GM20431 (cell line): ENCODE data around the gene SMG6.
"Not testable (repeated sequence)": the region's sequence is repeated elsewhere in the genome, so short reads cannot be mapped to it uniquely, and the experiment has no call there.

ENCODE experiments used
- in situ Hi-C: fragments of 300-500 bp; cut with MseI, MboI; formaldehyde crosslinking; loops from one replicate; pipeline ENCODE4 v1.15.0; 2020; ENCODE audit warnings: low sequenced_read_pairs; ENCODE audit not compliant: unreplicated experiment

SMG6 gene

DNA sequence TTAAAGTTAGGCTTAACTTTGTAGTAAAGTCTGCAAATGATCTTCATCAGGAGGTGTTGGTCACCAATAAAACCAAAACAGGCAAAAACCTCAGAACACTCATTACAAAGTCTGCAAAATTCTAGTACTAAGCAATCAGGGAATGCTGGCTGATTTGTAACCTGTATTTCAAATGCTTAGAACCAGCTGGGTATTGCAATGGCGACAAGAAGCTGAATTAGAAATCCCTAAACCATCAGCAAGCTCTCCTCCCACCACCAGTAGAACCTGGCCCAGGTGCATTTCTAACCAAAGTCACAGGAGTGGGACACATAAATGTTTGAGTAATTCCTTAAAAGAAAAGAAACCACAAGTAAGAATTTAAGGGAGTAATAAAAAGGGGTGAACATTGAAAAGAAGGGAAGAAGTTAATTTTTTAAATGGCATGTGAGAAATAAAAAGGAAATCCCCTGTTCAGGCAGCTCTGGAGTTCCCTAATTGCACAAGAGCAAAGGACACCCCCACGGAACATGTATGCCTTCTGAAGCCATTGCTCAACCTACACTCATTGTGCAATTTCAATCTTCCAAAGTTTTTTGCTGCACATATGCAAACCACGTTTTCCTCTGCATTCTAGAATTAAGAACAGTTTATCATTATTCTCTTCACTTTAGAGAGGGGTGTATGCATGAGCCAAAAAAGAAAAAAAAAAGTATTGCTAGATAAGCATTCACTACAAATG is 145.8 kb downstream of the SMG6 start:
- in situ Hi-C loops, result no loop called here

- in situ Hi-C loops, result no loop called here
Observed at GRCh38 chr17:2157081-2157480, 146.5 kb downstream of the SMG6 start.

- in situ Hi-C loops, result no loop called here
Observed at GRCh38 chr17:2156666-2157065, 146.9 kb downstream of the SMG6 start.

- in situ Hi-C loops, result no loop called here
Observed at GRCh38 chr17:2155573-2155972, 148.0 kb downstream of the SMG6 start.

GRCh38 chr17:2151358-2152033 is 152.1 kb downstream of the SMG6 start:
- in situ Hi-C loops, result no loop called here

DNA sequence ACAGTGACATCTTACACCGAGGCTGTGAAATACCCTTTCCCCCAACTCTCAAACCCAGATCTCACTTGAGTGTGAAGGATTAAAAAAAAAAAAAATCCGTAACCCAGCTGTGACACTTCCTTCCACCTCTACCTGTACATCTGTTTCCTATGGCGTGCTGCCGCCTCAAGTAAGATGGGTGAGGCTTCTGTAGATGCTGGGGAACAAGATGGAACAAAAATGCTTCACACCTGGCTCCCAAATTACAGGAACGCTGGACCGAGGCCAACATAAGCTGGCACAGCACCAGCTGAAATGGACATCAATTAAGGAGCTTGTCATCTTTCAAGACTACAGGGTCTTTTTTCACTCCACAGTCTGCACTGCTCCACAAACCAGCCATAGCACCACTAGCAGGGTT is 152.8 kb downstream of the SMG6 start:
- in situ Hi-C loops, result no loop called here

- in situ Hi-C loops, result no loop called here
Observed at GRCh38 chr17:2149934-2150333, 153.7 kb downstream of the SMG6 start.

GRCh38 chr17:2146132-2146871 is 157.3 kb downstream of the SMG6 start:
- in situ Hi-C loops, result no loop called here

GRCh38 chr17:2144701-2145100 is 158.9 kb downstream of the SMG6 start:
- in situ Hi-C loops, result no loop called here

GRCh38 chr17:2143332-2143731 is 160.3 kb downstream of the SMG6 start:
- in situ Hi-C loops, result no loop called here

- in situ Hi-C loops, result not testable (repeated sequence)
Observed at GRCh38 chr17:2142682-2143081, 160.9 kb downstream of the SMG6 start.

GRCh38 chr17:2140683-2141082 is 162.9 kb downstream of the SMG6 start:
- in situ Hi-C loops, result no loop called here

DNA sequence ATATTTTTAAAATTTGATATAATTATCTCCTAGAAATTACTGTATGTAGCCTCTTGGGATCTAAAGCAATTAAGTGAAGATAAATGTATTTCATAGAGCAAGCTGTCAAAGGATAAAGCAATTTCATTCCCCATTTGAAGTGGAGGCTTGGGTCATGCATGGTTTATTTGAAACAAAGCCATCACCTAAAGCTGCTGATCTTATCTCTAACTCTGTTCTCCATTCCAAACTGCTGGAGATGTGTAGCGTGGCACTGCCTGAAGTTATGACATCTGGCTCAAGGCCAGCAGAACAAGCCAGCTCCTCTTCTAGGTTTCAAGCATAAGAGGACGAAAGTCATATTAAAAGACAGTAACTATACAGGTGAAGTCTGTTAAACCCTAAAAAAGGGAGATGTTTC is 164.8 kb downstream of the SMG6 start:
- in situ Hi-C loops, result no loop called here

DNA sequence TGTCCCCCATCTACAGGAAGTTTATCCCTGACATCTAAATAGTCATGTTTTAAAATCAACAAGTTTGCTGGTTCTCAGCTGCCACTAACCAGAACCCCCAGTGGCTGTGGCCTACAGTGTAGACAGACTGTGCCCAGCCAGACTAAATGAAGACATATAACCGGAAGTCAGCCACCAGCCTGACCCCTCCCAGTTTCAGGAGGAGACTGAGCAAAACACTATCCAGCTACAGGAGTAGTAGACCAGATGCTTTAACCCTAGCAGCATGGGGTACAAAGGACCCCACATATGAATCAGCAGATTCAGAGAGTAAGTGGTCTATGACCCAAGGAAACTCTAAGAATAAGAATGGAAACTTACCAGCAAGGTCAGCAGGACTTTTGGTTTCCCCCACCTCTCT is 165.3 kb downstream of the SMG6 start:
- in situ Hi-C loops, result no loop called here

DNA sequence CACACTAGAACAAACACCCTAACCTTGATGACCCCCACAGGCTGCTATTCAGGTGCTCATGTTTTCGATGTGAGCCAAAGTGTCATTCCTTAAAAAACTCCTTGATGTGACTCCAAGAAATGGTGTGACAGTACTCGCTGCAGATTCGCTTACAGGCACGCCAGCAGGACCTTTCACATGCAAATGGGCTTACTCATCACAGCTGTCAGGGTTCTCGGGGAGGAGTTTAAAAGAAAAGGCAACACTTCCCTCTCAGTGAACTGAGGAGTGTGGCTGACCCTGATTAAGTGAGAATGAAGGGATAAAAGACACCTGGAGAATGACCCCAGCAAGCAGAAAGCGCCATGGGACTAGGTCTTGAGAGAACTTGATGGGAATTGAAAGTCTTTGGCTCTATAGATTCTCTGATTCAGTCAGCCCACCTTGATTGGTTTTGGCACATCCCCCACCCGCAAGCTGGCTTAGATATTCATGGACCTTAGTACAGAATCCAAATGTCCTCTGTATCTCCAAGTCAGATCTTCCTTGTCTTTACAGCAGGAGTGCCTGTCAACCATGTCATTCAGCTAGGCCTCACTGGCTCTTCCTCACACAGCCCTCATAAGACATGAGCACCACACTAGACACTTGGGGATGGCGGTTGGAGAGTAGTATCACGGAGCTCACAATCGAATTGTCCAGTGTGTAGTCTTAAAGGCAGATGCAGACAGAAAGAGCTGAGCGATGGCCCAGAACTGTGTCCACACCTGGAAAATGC is 166.1 kb downstream of the SMG6 start:
- in situ Hi-C loops, result no loop called here

- in situ Hi-C loops, result no loop called here
Observed at GRCh38 chr17:2136241-2136640, 167.3 kb downstream of the SMG6 start.

DNA sequence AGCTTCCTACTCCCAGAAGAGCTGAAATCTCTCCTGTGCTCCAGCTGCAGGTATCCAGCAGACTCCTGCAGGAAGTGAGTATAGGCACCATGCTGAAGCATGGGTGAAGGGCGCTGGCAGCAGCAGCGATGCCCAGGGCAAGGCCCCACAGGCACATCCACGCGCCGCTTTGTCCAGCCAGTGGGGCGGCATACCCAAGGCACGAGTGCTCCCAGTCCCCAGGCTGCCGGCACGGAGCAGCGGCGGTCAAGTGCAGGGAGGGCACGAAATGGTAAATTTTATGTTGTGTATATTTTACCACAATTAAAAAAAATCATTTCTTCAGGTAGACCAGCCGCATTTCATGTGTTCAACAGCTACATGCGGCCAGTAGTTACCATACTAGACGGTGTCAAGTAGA is 175.6 kb downstream of the SMG6 start:
- in situ Hi-C loops, result no loop called here

- in situ Hi-C loops, result no loop called here
Observed at GRCh38 chr17:2125013-2125535, 178.5 kb downstream of the SMG6 start.

DNA sequence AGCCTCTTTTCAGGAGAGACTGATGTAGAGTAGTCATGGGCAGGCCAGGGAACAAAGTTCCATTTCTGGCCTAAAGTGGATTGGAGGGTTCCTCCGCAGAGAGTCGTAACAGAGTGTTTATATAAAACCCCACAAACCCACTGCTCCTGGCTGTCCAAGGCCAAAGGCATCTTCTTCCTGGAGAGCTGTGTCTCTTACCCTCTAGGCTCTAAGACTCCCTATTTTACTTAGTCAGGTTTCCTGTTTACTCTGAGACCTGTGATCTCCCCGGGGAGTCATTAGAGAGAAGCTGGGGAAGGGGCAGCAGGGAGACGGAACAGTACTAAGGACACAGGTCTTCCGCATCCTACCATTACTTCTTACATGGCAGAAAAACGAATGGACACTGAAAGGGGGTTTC is 179.2 kb downstream of the SMG6 start:
- in situ Hi-C loops, result no loop called here
